GM18498 (cell line): ENCODE measurements around the gene CYB5RL.

Experiments
- ATAC-seq: cut with Tn5 transposase; IDR thresholded peaks from one replicate; pipeline ENCODE4 v1.9.1; 2021; ENCODE audit warnings: mild to moderate bottlenecking, moderate library complexity; ENCODE audit not compliant: unreplicated experiment

Gene CYB5RL

GRCh38 chr1:54161495-54162168 lies 38.2 kb downstream of the CYB5RL start:
- no peak for ATAC-seq

GRCh38 chr1:54160351-54160750 lies 39.5 kb downstream of the CYB5RL start:
- no peak for ATAC-seq

- ATAC-seq: no peak
Observed at GRCh38 chr1:54159733-54160316, 40.0 kb downstream of the CYB5RL start.

GRCh38 chr1:54158071-54158470 lies 41.8 kb downstream of the CYB5RL start:
- no peak for ATAC-seq

GRCh38 chr1:54157401-54157800 lies 42.4 kb downstream of the CYB5RL start:
- no peak for ATAC-seq

- no peak for ATAC-seq
Observed at GRCh38 chr1:54156986-54157385, 42.8 kb downstream of the CYB5RL start.

GRCh38 chr1:54156201-54156600 lies 43.6 kb downstream of the CYB5RL start:
- no peak for ATAC-seq

GRCh38 chr1:54153535-54154439 lies 46.0 kb downstream of the CYB5RL start:
- ATAC-seq: no peak

GRCh38 chr1:54152696-54153095 lies 47.1 kb downstream of the CYB5RL start, which contains the start of gene CDCP2:
Gene CDCP2, minus strand, starts transcription at chr1:54153000. Its CDS starts 78 bp downstream, at chr1:54152922.
- ATAC-seq: no peak

- ATAC-seq: no peak
Observed at GRCh38 chr1:54151013-54151412, 48.8 kb downstream of the CYB5RL start.
